G401 (cell line): Measurements from ENCODE around the gene ZNF560. TPM values are rescaled to one million over a fixed set of nuclear protein-coding genes. Genes with fewer than 3 reads are reported as not detected.
"Not testable (repeated sequence)": the region's sequence is repeated elsewhere in the genome, so short reads cannot be mapped to it uniquely, and the experiment has no call there.

Source experiments
- DNase-seq: peaks from one replicate; pipeline ENCODE4 v3.0.0-alpha.2; 2015; ENCODE audit warnings: low spot score
- in situ Hi-C: cut with HindIII; loops from 2 replicates; pipeline ENCODE4 v1.10.0; 2016; ENCODE audit warnings: low sequenced_read_pairs, mixed read lengths
- total RNA-seq: library from RNA; depleted of rRNA; stranded (reverse); fragments of >200 nt; shearing (Covaris generic); gene quantifications from 2 replicates; pipeline ENCODE4 v1.2.3, GENCODE V29; 2014; rRNA removed

Gene ZNF560
- not detected in 2 replicates for total RNA-seq

- no peak for DNase-seq
- in situ Hi-C loops = no loop called here
Observed at GRCh38 chr19:9498183-9498902, at the start of gene ZNF560. ZNF560 (minus strand) TSS chr19:9498616; CDS start chr19:9475313, 23,303 bp downstream.

- in situ Hi-C loops = no loop called here
- no peak for DNase-seq
Observed at GRCh38 chr19:9547870-9548269, 49.5 kb upstream of the ZNF560 start.

GRCh38 chr19:9541281-9541680 is 42.9 kb upstream of the ZNF560 start:
- in situ Hi-C loops, DNase-seq: not testable (repeated sequence)

GRCh38 chr19:9539921-9540320 is 41.5 kb upstream of the ZNF560 start:
- DNase-seq, in situ Hi-C loops: not testable (repeated sequence)

GRCh38 chr19:9539201-9539600 is 40.8 kb upstream of the ZNF560 start:
- in situ Hi-C loops = not testable (repeated sequence)

GRCh38 chr19:9538183-9539058 is 40.0 kb upstream of the ZNF560 start, which contains the start of gene ZNF426:
ZNF426 (minus strand) TSS chr19:9538645; CDS start chr19:9536232, 2,413 bp downstream.
- in situ Hi-C loops = no loop called here
- DNase-seq = peak; percentile 86

More at GRCh38 chr19:9539201-9539600, 40.8 kb upstream of the ZNF560 start:
- DNase-seq = not testable (repeated sequence)

- DNase-seq = no peak
- in situ Hi-C loops = no loop called here
Observed at GRCh38 chr19:9535934-9536333, 37.5 kb upstream of the ZNF560 start.

- DNase-seq = no peak
- in situ Hi-C loops = no loop called here
Observed at GRCh38 chr19:9531933-9532332, 33.5 kb upstream of the ZNF560 start.

- in situ Hi-C loops = no loop called here
- no peak for DNase-seq
Observed at GRCh38 chr19:9528757-9529336, 30.4 kb upstream of the ZNF560 start.

- DNase-seq = no peak
- in situ Hi-C loops = no loop called here
Observed at GRCh38 chr19:9523885-9524474, 25.6 kb upstream of the ZNF560 start.

GRCh38 chr19:9507285-9507684 is 8.9 kb upstream of the ZNF560 start:
- no peak for DNase-seq
- in situ Hi-C loops = no loop called here

- DNase-seq = no peak
- in situ Hi-C loops = no loop called here
Observed at GRCh38 chr19:9500796-9501195, 2.4 kb upstream of the ZNF560 start.

GRCh38 chr19:9494096-9494495 is 4.3 kb downstream of the ZNF560 start:
- in situ Hi-C loops = no loop called here
- no peak for DNase-seq

GRCh38 chr19:9487016-9487415 is 11.4 kb downstream of the ZNF560 start:
- in situ Hi-C loops = no loop called here
- DNase-seq = no peak

- DNase-seq = no peak
- in situ Hi-C loops = no loop called here
Observed at GRCh38 chr19:9485140-9485539, 13.3 kb downstream of the ZNF560 start.

- in situ Hi-C loops = no loop called here
- no peak for DNase-seq
Observed at GRCh38 chr19:9474975-9475374, 23.4 kb downstream of the ZNF560 start.

- DNase-seq = no peak
- in situ Hi-C loops = no loop called here
Observed at GRCh38 chr19:9467161-9467560, 31.3 kb downstream of the ZNF560 start.

GRCh38 chr19:9461938-9462337 is 36.5 kb downstream of the ZNF560 start:
- no peak for DNase-seq
- in situ Hi-C loops = no loop called here

- in situ Hi-C loops = no loop called here
- DNase-seq = no peak
Observed at GRCh38 chr19:9456018-9456689, 42.3 kb downstream of the ZNF560 start.
